Neutrophil (primary cell): ENCODE data around the gene LAPTM4A.

Source experiments
- H3K27ac ChIP-seq: fragments of 200-600 bp; sonication (generic); 2 replicates; pipeline ENCODE4 v1.5.1; 2016; ENCODE audit warnings: mild to moderate bottlenecking, moderate library complexity
- H3K27me3 ChIP-seq: fragments of 200-600 bp; sonication (generic); 2 replicates; pipeline ENCODE4 v1.6.0; 2016; ENCODE audit warnings: mild to moderate bottlenecking
- H3K36me3 ChIP-seq: fragments of 200-600 bp; sonication (generic); 2 replicates; pipeline ENCODE4 v1.5.1; 2017
- H3K4me1 ChIP-seq, 2 experiments: fragments of 200-600 bp in 1 of 2; sonication (generic) in 1 of 2; 1 replicate in 1 of 2; 2 replicates in 1 of 2; pipeline versions ENCODE4 v1.5.1 to v1.6.1; 2013 to 2016; ENCODE audit warnings: low read depth in 1 of 2, low read length in 1 of 2, mild to moderate bottlenecking in 1 of 2, moderate library complexity in 1 of 2; ENCODE audit not compliant: control insufficient read depth in 1 of 2, insufficient read depth in 1 of 2
- H3K4me3 ChIP-seq, 2 experiments: fragments of 200-600 bp in 1 of 2; sonication (generic) in 1 of 2; 1 replicate in 1 of 2; 2 replicates in 1 of 2; pipeline ENCODE4 v1.5.1; 2013 to 2016; ENCODE audit warnings: low read depth in 1 of 2, low read length in 1 of 2, mild to moderate bottlenecking in 1 of 2, moderate library complexity in 1 of 2
- H3K9me3 ChIP-seq: fragments of 200-600 bp; sonication (generic); 2 replicates; pipeline ENCODE4 v1.5.1; 2016
- TF ChIP-seq, protein P1 (sequence below): fragments of 200-600 bp; sonication (generic); IDR thresholded peaks from 2 replicates; pipeline ENCODE4 v1.5.1; 2016; ENCODE audit warnings: antibody characterized with exemption

Gene LAPTM4A

DNA sequence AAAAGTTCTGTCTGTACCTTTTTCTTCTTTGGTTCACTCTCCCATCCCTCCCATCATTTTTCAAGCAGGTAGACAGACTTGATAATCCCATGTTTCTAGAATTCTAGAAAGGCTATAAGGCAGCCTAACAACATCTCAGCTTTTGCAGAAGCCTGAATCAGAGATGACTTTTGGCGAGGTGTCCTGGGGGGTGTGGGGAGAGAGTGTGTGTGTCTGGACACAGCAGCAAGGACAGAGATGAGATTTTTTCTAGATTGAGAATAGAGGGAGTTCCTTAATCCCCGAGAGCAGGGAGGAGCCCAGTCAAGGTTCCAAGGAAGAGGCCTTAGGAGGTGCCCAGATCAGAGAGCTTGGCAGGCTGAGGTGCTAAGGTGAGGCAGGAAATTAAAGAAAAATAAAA is 22.0 kb upstream of the LAPTM4A start:
- Histone ChIP-seq H3K27ac (no peak overlapping the region), H3K36me3 (no peaks in the 10 kb centered on the region), H3K4me3 (no peak overlapping the region), H3K27me3 (no peaks in the 10 kb centered on the region), H3K9me3 (no peaks in the 10 kb centered on the region), H3K4me1 (no peaks in the 10 kb centered on the region)
- TF ChIP-seq, protein P1, sequence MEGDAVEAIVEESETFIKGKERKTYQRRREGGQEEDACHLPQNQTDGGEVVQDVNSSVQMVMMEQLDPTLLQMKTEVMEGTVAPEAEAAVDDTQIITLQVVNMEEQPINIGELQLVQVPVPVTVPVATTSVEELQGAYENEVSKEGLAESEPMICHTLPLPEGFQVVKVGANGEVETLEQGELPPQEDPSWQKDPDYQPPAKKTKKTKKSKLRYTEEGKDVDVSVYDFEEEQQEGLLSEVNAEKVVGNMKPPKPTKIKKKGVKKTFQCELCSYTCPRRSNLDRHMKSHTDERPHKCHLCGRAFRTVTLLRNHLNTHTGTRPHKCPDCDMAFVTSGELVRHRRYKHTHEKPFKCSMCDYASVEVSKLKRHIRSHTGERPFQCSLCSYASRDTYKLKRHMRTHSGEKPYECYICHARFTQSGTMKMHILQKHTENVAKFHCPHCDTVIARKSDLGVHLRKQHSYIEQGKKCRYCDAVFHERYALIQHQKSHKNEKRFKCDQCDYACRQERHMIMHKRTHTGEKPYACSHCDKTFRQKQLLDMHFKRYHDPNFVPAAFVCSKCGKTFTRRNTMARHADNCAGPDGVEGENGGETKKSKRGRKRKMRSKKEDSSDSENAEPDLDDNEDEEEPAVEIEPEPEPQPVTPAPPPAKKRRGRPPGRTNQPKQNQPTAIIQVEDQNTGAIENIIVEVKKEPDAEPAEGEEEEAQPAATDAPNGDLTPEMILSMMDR: no peak

DNA sequence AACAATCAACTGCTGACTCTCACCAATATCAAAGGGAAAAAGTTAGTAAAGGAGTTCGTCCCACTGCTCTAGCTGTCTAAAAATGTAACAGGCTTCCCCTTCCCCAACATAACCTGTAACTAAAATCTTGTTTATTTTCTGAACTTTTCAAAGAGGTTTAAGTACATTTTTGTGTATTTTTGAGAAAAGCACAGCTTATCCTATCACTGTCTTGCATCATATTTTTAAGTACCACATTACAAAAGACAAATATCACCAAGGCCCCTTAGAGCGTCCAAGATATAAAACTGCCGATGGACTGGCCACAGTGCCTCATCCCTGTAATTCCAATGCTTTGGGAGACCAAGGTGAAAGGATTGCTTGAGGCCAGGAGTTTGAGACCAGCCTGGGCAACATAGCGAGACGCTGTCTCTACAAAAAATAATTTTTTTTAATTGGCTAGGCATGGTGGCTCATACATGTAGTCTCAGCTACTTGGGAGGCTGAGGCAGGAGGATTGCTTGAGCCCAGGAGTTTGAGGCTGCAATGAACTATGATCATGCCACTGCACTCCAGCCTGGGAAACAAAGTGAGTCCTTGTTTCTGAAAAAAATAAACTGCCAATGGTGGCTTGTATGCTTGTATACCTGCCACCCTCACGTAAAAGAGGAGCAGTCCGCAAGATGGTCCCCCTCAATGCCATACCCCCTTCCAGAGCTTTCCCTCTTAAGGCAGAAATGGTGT is 21.2 kb upstream of the LAPTM4A start:
- TF ChIP-seq, protein P1: no peak
- Histone ChIP-seq H3K27ac (no peak overlapping the region), H3K9me3 (no peaks in the 10 kb centered on the region), H3K4me1 (no peaks in the 10 kb centered on the region), H3K4me3 (no peak overlapping the region), H3K36me3 (no peaks in the 10 kb centered on the region), H3K27me3 (no peaks in the 10 kb centered on the region)

DNA sequence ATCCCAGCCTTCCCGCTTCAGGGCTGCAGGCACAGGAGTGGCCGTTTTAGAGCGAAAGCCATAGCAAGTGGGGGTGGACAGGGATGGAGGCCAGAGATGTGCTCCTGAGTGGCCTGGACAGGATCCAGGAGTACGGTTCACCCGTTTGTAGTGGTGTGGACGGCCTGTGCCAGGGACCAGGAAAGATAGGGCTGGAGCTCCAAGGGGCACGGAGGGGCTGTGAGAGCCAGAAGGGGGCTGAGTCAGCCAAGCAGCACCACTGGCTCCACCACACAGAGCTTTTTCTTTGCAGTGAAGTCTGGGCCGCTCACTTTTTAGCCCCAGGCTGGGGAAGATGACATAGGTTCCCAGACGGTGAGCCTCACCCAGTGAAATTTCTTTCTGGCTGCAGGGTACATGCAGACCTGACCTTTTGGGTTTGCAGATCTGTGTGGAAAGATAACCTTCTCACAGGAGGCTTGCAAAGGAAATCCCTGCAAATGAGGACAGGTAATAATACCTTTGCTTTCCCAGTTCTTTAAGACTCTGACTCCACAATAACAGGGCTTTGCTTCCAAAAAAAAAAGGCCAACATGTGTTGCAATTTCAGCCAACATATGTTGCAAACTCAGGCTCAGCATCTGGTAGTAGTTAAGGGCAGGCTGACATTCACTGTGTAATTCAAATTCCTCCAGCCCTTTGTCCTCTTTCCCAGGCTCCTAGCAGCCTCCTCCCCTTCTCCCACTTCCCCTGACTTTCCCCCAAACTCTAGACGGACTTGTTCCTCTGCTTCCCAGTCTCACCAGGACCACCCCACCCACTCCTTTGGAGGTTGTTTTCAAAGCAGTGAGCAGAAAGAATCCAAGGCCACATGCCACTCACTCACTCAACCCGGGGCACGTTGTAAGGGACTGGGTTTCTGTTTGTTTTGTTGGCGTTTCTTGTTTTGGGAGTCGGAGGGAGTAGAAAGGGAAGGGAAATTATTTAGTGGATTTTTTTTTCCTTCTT is 20.3 kb upstream of the LAPTM4A start:
- TF ChIP-seq, protein P1: no peak
- Histone ChIP-seq H3K4me1 (no peaks in the 10 kb centered on the region), H3K27me3 (no peaks in the 10 kb centered on the region), H3K9me3 (no peaks in the 10 kb centered on the region), H3K27ac (no peak overlapping the region), H3K36me3 (no peaks in the 10 kb centered on the region), H3K4me3 (no peak overlapping the region)

- Histone ChIP-seq H3K27me3 (no peaks in the 10 kb centered on the region), H3K9me3 (no peaks in the 10 kb centered on the region), H3K4me1 (no peaks in the 10 kb centered on the region), H3K36me3 (no peaks in the 10 kb centered on the region), H3K27ac (no peak overlapping the region), H3K4me3 (no peak overlapping the region)
- TF ChIP-seq, protein P1: no peak
These were observed 18.3 kb upstream of the LAPTM4A start for GRCh38 chr2:20069756-20070155.

GRCh38 chr2:20067992-20068584 is 16.7 kb upstream of the LAPTM4A start:
- TF ChIP-seq, protein P1: no peak
- no peaks in the 10 kb centered on the region for H3K4me1 ChIP-seq
- no peak overlapping the region for H3K27ac ChIP-seq

More at GRCh38 chr2:20067992-20068584, 16.7 kb upstream of the LAPTM4A start:
- no peaks in the 10 kb centered on the region for H3K27me3 ChIP-seq
- H3K4me3 ChIP-seq: no peak overlapping the region
- no peaks in the 10 kb centered on the region for H3K9me3 ChIP-seq
- H3K36me3 ChIP-seq: no peaks in the 10 kb centered on the region
